ENCODE data around the gene ENTPD8. TPM values are rescaled to one million over a fixed set of nuclear protein-coding genes. Genes with fewer than 3 reads are reported as not detected.

ENTPD8 gene
- under 1 TPM in 1 of 4 donors, not detected in 3; 0.57 TPM for total RNA-seq

GRCh38 chr9:137441289-137441934, at the start of gene ENTPD8:
TSS of gene ENTPD8 (minus strand) at chr9:137441357. CDS start at chr9:137438285, 3,072 bp downstream.
- ATAC-seq = no peak
- no peak within 1 kb of the TSS for H3K27ac ChIP-seq
- H3K4me3 ChIP-seq = peak within 1 kb of the TSS in 1 of 2 donors; percentile 46
- no peaks in the 10 kb centered on the region for H3K9me3 ChIP-seq
- H3K27me3 ChIP-seq = peaks cover 80% of the 10 kb centered on the region
- no CpG with 5 or more reads among the region's 62 CpGs for WGBS, 2 donors (ENCODE audit: low coverage in 1 of 2)
- peaks cover 0 to 23% (median 7%) of the 10 kb centered on the region in 3 donors for H3K4me1 ChIP-seq
- H3K36me3 ChIP-seq = no peaks in the 10 kb centered on the region
- TF ChIP-seq POLR2AphosphoS5 (IDR thresholded peaks at IDR 0.05) (no peak), POLR2A (IDR thresholded peaks at IDR 0.05) (no peak), EP300 (IDR thresholded peaks at IDR 0.05) (no peak), CTCF (IDR thresholded peaks at IDR 0.05) (no peak)

- Histone ChIP-seq H3K27me3 (no peaks in the 10 kb centered on the region), H3K36me3 (peaks cover 0 to 35% of the 10 kb centered on the region in 2 donors), H3K27ac (no peak overlapping the region), H3K4me3 (no peak overlapping the region), H3K4me1 (no peaks in the 10 kb centered on the region), H3K9me3 (no peaks in the 10 kb centered on the region)
- ATAC-seq = no peak
- no peak for TF ChIP-seq EP300 (IDR thresholded peaks at IDR 0.05)
- no peak for TF ChIP-seq CTCF (IDR thresholded peaks at IDR 0.05)
- no peak for TF ChIP-seq POLR2A (IDR thresholded peaks at IDR 0.05)
- no peak for TF ChIP-seq POLR2AphosphoS5 (IDR thresholded peaks at IDR 0.05)
- 85 to 87% methylated on average over 8 of the region's 9 CpGs for WGBS, 2 donors (ENCODE audit: low coverage in 1 of 2)
Observed at GRCh38 chr9:137490532-137491186, 49.5 kb upstream of the ENTPD8 start.

GRCh38 chr9:137488906-137489305, 47.7 kb upstream of the ENTPD8 start:
- H3K4me3 ChIP-seq = no peak overlapping the region
- no peaks in the 10 kb centered on the region for H3K4me1 ChIP-seq
- H3K9me3 ChIP-seq = no peaks in the 10 kb centered on the region
- no peaks in the 10 kb centered on the region for H3K27me3 ChIP-seq
- WGBS, 2 donors (ENCODE audit: low coverage in 1 of 2) = 100% methylated on average over 3 of the region's 6 CpGs; no CpG with 5 or more reads in 1 of the 2 donors
- H3K36me3 ChIP-seq = peaks cover 0 to 35% of the 10 kb centered on the region in 2 donors
- no peak overlapping the region for H3K27ac ChIP-seq
- TF ChIP-seq POLR2AphosphoS5 (IDR thresholded peaks at IDR 0.05) = no peak
- no peak for TF ChIP-seq EP300 (IDR thresholded peaks at IDR 0.05)
- TF ChIP-seq CTCF (IDR thresholded peaks at IDR 0.05) = no peak
- no peak for TF ChIP-seq POLR2A (IDR thresholded peaks at IDR 0.05)
- no peak for ATAC-seq

GRCh38 chr9:137488327-137488653, 47.1 kb upstream of the ENTPD8 start:
- no peak for ATAC-seq
- H3K4me1 ChIP-seq = no peaks in the 10 kb centered on the region
- H3K27me3 ChIP-seq = no peaks in the 10 kb centered on the region
- H3K27ac ChIP-seq = no peak overlapping the region
- H3K4me3 ChIP-seq = no peak overlapping the region
- peaks cover 0 to 35% of the 10 kb centered on the region in 2 donors for H3K36me3 ChIP-seq
- TF ChIP-seq POLR2AphosphoS5 (IDR thresholded peaks at IDR 0.05) (no peak), EP300 (IDR thresholded peaks at IDR 0.05) (no peak), POLR2A (IDR thresholded peaks at IDR 0.05) (no peak), CTCF (IDR thresholded peaks at IDR 0.05) (no peak)
- WGBS, 2 donors (ENCODE audit: low coverage in 1 of 2) = 33% methylated on average over 1 of the region's 6 CpGs; no CpG with 5 or more reads in 1 of the 2 donors
- no peaks in the 10 kb centered on the region for H3K9me3 ChIP-seq

Data from gastroesophageal sphincter (tissue), 4 donors.